Measurements from ENCODE around the gene PDCD6IP. TPM values are rescaled to one million over a fixed set of nuclear protein-coding genes. Genes with fewer than 3 reads are reported as not detected.
"Not testable (repeated sequence)": the region's sequence is repeated elsewhere in the genome, so short reads cannot be mapped to it uniquely, and the experiment has no call there.

Gene PDCD6IP
- total and polyA plus RNA-seq, 2 experiments from 2014 or later: 60.5 to 103 TPM

DNA sequence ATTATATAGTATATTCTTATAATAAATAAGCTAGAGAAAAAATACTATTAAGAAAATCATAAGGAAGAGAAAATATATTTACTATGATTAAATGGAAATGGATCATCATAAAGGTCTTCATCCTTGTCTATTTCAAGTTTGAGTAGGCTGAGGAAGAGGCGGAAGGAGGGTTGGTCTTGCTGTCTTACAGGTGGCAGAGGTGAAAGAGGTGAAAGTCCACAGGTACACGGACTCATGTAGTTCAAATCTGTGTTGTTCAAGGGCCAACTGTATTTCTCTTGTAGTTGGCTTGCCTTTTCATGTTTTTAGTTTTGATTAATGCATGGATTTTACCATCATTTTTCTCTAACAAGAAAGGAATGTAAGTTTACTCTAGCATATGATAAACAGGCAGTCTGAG lies 41.7 kb downstream of the PDCD6IP start:
- H3K27ac ChIP-seq: no peak overlapping the region
- no peak overlapping the region for H3K4me3 ChIP-seq
- no peaks in the 10 kb centered on the region for H3K4me1 ChIP-seq (ENCODE audit: low read depth)
- DNase-seq (ENCODE audit: low read depth in 1 of 2, low spot score in 1 of 2): no peak
- H3K36me3 ChIP-seq: peaks cover 24% of the 10 kb centered on the region
- no peaks in the 10 kb centered on the region for H3K27me3 ChIP-seq
- H3K9me3 ChIP-seq (ENCODE audit: low read depth): no peaks in the 10 kb centered on the region
- TF ChIP-seq, protein P1, sequence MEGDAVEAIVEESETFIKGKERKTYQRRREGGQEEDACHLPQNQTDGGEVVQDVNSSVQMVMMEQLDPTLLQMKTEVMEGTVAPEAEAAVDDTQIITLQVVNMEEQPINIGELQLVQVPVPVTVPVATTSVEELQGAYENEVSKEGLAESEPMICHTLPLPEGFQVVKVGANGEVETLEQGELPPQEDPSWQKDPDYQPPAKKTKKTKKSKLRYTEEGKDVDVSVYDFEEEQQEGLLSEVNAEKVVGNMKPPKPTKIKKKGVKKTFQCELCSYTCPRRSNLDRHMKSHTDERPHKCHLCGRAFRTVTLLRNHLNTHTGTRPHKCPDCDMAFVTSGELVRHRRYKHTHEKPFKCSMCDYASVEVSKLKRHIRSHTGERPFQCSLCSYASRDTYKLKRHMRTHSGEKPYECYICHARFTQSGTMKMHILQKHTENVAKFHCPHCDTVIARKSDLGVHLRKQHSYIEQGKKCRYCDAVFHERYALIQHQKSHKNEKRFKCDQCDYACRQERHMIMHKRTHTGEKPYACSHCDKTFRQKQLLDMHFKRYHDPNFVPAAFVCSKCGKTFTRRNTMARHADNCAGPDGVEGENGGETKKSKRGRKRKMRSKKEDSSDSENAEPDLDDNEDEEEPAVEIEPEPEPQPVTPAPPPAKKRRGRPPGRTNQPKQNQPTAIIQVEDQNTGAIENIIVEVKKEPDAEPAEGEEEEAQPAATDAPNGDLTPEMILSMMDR (IDR thresholded peaks at IDR 0.05; ENCODE audit: low read depth, low read length): no peak

GRCh38 chr3:33848624-33849347 lies 50.4 kb downstream of the PDCD6IP start:
- TF ChIP-seq, protein P1 (IDR thresholded peaks at IDR 0.05; ENCODE audit: low read depth, low read length): no peak
- no peak overlapping the region for H3K27ac ChIP-seq
- no peaks in the 10 kb centered on the region for H3K27me3 ChIP-seq
- no peaks in the 10 kb centered on the region for H3K4me1 ChIP-seq (ENCODE audit: low read depth)
- H3K36me3 ChIP-seq: peaks cover 22% of the 10 kb centered on the region
- DNase-seq (ENCODE audit: low read depth in 1 of 2, low spot score in 1 of 2): no peak
- H3K9me3 ChIP-seq (ENCODE audit: low read depth): no peaks in the 10 kb centered on the region
- H3K4me3 ChIP-seq: no peak overlapping the region

DNA sequence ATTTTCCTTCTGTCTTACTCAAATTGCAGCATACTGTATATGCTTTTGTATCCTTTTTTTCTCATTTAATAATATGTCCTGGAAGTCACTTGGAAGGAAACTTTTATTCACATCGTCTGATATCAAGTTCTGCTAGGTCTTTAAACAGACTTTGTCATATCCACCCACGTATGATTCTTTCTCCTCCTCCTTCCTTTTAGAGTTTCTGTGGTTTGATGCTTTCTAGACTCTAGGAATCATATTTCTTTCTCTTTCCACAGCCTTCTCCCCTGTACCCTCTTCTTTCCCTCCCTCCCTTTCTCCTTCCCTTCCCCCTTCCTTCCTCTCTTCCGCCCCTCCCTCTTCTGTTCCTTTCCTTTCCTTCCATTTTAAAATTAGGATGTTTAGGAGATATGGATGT lies 52.2 kb downstream of the PDCD6IP start:
- peak in 1 of 2 donors; percentile 9 for DNase-seq (ENCODE audit: low read depth in 1 of 2, low spot score in 1 of 2)
- not testable (repeated sequence) for H3K27me3 ChIP-seq, H3K27ac ChIP-seq

DNA sequence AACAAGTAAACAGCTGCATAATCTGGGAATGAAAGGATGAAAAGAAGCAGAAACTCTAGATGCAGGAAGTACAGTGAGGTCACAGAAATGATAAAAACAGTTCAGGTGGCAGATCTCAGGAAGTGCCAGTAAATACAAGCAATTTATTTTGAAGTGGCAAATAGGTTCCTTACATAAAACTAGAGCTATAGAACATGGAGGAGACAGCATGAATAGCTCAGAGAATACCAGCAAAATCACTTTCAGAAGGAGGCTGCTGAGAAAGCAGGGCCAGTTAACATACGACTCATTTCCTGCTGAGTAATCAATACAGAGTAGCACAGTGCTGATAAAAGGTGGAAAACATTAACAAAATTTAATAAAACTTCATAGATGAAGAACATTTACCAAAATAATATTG lies 57.0 kb downstream of the PDCD6IP start:
- H3K27me3 ChIP-seq; H3K4me1 ChIP-seq (ENCODE audit: low read depth); H3K4me3 ChIP-seq; H3K9me3 ChIP-seq (ENCODE audit: low read depth); H3K27ac ChIP-seq: not testable (repeated sequence)
- DNase-seq (ENCODE audit: low read depth in 1 of 2, low spot score in 1 of 2): peak in 1 of 2 donors; percentile 11
- H3K36me3 ChIP-seq: peaks cover 37% of the 10 kb centered on the region

More for the DNA sequence above, 52.2 kb downstream of the PDCD6IP start:
- not testable (repeated sequence) for H3K4me3 ChIP-seq; H3K4me1 ChIP-seq (ENCODE audit: low read depth); H3K9me3 ChIP-seq (ENCODE audit: low read depth)
- peaks cover 24% of the 10 kb centered on the region for H3K36me3 ChIP-seq

DNA sequence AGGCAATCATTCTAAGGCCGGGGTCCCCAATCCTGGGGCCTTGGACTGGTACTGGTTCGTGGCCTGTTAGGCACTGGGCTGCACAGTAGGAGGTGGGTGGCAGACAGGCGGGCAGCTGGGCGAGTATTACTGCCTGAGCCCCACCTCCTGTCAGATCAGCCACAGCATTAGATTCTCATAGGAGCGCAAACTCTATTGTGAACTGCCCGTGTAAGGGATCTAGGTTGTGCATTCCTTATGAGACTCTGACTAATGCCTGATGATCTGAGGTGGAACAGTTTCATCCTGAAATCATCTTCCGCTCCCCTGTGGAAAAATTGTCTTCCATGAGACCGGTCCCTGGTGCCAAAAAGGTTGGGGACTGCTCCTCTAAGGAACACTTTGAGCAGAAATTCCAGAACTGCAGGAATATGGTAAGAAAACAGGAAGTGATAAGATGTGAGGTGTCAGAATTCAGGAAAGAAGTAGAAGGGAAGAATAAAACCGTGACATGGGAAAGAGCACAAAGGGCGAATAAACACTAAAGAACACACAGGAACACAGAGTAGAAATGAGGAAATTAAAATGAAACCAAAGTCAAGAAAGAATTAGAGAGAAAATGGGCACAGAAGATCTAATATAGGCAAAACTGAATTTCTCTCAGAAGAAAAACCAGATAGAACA lies 57.6 kb downstream of the PDCD6IP start:
- DNase-seq (ENCODE audit: low read depth in 1 of 2, low spot score in 1 of 2): peak in 1 of 2 donors; percentile 32
- no peaks in the 10 kb centered on the region for H3K9me3 ChIP-seq (ENCODE audit: low read depth)
- H3K27me3 ChIP-seq: no peaks in the 10 kb centered on the region
- TF ChIP-seq, protein P1 (IDR thresholded peaks at IDR 0.05; ENCODE audit: low read depth, low read length): no peak
- H3K27ac ChIP-seq: peak overlapping the region; percentile 23
- no peak overlapping the region for H3K4me3 ChIP-seq
- H3K36me3 ChIP-seq: peaks cover 37% of the 10 kb centered on the region
- H3K4me1 ChIP-seq (ENCODE audit: low read depth): peaks cover 14% of the 10 kb centered on the region

DNA sequence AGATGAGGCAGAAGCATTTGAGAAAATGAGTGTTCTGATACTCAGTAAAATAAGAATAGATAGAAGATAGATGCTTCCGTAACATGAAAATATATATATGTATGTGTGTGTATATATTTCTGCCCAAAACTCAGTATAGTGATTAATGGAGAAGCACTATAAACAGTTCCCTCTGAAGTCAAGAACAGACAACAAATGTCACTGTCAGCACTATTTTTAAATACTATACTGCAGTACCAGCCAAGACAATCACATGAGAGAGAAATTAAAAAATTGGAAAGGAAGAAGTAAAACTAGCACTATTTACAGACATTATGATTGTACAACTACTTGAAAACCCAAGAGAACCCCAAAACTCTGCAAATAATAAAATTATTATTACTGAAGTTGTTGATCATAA lies 59.3 kb downstream of the PDCD6IP start:
- not testable (repeated sequence) for H3K27ac ChIP-seq; H3K9me3 ChIP-seq (ENCODE audit: low read depth); H3K4me3 ChIP-seq; DNase-seq (ENCODE audit: low read depth in 1 of 2, low spot score in 1 of 2); H3K27me3 ChIP-seq
- Histone ChIP-seq H3K36me3 (peaks cover 37% of the 10 kb centered on the region), H3K4me1 (ENCODE audit: low read depth) (peaks cover 14% of the 10 kb centered on the region)

GRCh38 chr3:33858131-33858530 lies 59.7 kb downstream of the PDCD6IP start:
- H3K9me3 ChIP-seq (ENCODE audit: low read depth): no peaks in the 10 kb centered on the region
- H3K27ac ChIP-seq: no peak overlapping the region
- H3K36me3 ChIP-seq: peaks cover 35% of the 10 kb centered on the region
- no peak overlapping the region for H3K4me3 ChIP-seq
- DNase-seq (ENCODE audit: low read depth in 1 of 2, low spot score in 1 of 2): no peak
- peaks cover 14% of the 10 kb centered on the region for H3K4me1 ChIP-seq (ENCODE audit: low read depth)
- TF ChIP-seq, protein P1 (IDR thresholded peaks at IDR 0.05; ENCODE audit: low read depth, low read length): no peak
- H3K27me3 ChIP-seq: no peaks in the 10 kb centered on the region
